OCI-LY7 (cell line): ENCODE data around the gene ZNF148.

ENCODE experiments used
- CTCF ChIP-seq: fragments of 200-600 bp; sonication (generic); conservative IDR thresholded peaks from 2 replicates; pipeline ENCODE4 v1.5.1; 2014; ENCODE audit warnings: mild to moderate bottlenecking, antibody characterized with exemption, low read length, moderate library complexity, mixed read lengths
- EZH2phosphoT487 ChIP-seq: fragments of 200-600 bp; sonication (generic); IDR thresholded peaks from 2 replicates; pipeline ENCODE4 v1.6.1; 2018; ENCODE audit warnings: low read depth, borderline replicate concordance, mild to moderate bottlenecking, mixed run types, antibody characterized with exemption, low read length, moderate library complexity, mixed read lengths

- TF ChIP-seq CTCF, result no peak
- TF ChIP-seq EZH2phosphoT487, result no peak
These were observed 24.5 kb downstream of the ZNF148 start for GRCh38 chr3:125350597-125350996.
